ENCODE results near the gene HID1. TPM values are rescaled to one million over a fixed set of nuclear protein-coding genes. Genes with fewer than 3 reads are reported as not detected.
A peak's percentile ranks its signal among the peaks of the same experiment; 100 is the strongest.

The HID1 gene
- total and polyA plus RNA-seq, 9 of the 15 experiments (the other 6 are each of a cell fraction or from before 2014, with no cell fraction given), result 0.14 to 2.1 (median 0.54) TPM; not detected in 2

DNA sequence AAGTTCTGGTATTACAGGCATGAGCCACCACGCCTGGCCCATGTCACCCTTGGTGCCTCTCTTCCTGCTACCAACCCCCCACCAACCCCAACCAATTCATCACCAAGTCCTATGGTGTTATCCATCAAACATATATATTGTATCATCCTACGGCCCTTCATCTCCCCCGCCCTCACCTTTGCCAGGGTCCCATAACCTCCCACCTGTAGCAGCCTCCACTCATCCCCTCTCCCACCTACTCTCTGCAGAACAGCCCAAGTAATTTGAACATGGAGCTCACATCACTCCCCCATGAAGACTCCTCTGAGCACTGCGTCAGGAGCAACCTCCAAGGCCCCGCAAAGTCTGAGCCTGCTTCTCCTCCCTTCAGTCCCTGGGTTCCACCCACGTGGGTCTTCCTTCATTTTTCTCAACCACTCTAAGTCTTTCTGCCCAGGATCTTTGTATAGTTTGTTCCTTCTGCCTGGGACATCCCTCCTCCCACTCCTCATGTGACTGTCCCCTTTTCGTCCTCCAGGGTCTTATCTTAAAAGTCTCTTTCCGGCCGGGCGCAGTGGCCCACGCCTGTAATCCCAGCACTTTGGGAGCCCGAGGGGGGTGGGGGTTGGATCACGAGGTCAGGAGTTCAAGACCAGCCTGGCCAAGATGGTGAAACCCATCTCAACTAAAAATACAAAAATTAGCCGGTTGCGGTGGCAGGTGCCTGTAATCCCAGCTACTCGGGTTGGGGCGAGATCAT is 7.0 kb upstream of the HID1 start (continued):
- TF ChIP-seq, protein P1, sequence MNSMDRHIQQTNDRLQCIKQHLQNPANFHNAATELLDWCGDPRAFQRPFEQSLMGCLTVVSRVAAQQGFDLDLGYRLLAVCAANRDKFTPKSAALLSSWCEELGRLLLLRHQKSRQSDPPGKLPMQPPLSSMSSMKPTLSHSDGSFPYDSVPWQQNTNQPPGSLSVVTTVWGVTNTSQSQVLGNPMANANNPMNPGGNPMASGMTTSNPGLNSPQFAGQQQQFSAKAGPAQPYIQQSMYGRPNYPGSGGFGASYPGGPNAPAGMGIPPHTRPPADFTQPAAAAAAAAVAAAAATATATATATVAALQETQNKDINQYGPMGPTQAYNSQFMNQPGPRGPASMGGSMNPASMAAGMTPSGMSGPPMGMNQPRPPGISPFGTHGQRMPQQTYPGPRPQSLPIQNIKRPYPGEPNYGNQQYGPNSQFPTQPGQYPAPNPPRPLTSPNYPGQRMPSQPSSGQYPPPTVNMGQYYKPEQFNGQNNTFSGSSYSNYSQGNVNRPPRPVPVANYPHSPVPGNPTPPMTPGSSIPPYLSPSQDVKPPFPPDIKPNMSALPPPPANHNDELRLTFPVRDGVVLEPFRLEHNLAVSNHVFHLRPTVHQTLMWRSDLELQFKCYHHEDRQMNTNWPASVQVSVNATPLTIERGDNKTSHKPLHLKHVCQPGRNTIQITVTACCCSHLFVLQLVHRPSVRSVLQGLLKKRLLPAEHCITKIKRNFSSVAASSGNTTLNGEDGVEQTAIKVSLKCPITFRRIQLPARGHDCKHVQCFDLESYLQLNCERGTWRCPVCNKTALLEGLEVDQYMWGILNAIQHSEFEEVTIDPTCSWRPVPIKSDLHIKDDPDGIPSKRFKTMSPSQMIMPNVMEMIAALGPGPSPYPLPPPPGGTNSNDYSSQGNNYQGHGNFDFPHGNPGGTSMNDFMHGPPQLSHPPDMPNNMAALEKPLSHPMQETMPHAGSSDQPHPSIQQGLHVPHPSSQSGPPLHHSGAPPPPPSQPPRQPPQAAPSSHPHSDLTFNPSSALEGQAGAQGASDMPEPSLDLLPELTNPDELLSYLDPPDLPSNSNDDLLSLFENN (IDR thresholded peaks at IDR 0.05; ENCODE audit: low read depth in 2 of 2, low read length in 2 of 2), result no peak
- TF ChIP-seq, protein P2, sequence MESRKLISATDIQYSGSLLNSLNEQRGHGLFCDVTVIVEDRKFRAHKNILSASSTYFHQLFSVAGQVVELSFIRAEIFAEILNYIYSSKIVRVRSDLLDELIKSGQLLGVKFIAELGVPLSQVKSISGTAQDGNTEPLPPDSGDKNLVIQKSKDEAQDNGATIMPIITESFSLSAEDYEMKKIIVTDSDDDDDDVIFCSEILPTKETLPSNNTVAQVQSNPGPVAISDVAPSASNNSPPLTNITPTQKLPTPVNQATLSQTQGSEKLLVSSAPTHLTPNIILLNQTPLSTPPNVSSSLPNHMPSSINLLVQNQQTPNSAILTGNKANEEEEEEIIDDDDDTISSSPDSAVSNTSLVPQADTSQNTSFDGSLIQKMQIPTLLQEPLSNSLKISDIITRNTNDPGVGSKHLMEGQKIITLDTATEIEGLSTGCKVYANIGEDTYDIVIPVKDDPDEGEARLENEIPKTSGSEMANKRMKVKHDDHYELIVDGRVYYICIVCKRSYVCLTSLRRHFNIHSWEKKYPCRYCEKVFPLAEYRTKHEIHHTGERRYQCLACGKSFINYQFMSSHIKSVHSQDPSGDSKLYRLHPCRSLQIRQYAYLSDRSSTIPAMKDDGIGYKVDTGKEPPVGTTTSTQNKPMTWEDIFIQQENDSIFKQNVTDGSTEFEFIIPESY (CRISPR knock-in tag; IDR thresholded peaks at IDR 0.05), result no peak; the same call in 1 of the 2 replicates
- TF ChIP-seq RBM15 (IDR thresholded peaks at IDR 0.05; ENCODE audit: insufficient read depth, low read length) (no peak), HDGF (IDR thresholded peaks at IDR 0.05) (no peak), TAF9B (IDR thresholded peaks at IDR 0.05; ENCODE audit: partially characterized antibody) (no peak), HNRNPL (IDR thresholded peaks at IDR 0.05; ENCODE audit: low read depth, low read length) (no peak), NFRKB (IDR thresholded peaks at IDR 0.05; ENCODE audit: low read depth) (no peak), ZNF76 (CRISPR knock-in tag; IDR thresholded peaks at IDR 0.05; ENCODE audit: borderline replicate concordance) (no peak), MED1 (CRISPR knock-in tag; IDR thresholded peaks at IDR 0.05; ENCODE audit: borderline replicate concordance) (no peak), KLF16 (IDR thresholded peaks at IDR 0.05) (no peak), EP300 (IDR thresholded peaks at IDR 0.05; ENCODE audit: low read length) (peak; percentile 57), ARID2 (IDR thresholded peaks at IDR 0.05) (no peak), RHOXF2B (CRISPR knock-in tag; conservative IDR thresholded peaks at IDR 0.05) (no peak)
- TF ChIP-seq, protein P3, sequence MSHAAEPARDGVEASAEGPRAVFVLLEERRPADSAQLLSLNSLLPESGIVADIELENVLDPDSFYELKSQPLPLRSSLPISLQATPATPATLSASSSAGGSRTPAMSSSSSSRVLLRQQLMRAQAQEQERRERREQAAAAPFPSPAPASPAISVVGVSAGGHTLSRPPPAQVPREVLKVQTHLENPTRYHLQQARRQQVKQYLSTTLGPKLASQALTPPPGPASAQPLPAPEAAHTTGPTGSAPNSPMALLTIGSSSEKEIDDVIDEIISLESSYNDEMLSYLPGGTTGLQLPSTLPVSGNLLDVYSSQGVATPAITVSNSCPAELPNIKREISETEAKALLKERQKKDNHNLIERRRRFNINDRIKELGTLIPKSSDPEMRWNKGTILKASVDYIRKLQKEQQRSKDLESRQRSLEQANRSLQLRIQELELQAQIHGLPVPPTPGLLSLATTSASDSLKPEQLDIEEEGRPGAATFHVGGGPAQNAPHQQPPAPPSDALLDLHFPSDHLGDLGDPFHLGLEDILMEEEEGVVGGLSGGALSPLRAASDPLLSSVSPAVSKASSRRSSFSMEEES (CRISPR knock-in tag; IDR thresholded peaks at IDR 0.05), result peak; percentile 80
- TF ChIP-seq, protein P4, sequence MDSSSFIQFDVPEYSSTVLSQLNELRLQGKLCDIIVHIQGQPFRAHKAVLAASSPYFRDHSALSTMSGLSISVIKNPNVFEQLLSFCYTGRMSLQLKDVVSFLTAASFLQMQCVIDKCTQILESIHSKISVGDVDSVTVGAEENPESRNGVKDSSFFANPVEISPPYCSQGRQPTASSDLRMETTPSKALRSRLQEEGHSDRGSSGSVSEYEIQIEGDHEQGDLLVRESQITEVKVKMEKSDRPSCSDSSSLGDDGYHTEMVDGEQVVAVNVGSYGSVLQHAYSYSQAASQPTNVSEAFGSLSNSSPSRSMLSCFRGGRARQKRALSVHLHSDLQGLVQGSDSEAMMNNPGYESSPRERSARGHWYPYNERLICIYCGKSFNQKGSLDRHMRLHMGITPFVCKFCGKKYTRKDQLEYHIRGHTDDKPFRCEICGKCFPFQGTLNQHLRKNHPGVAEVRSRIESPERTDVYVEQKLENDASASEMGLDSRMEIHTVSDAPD (CRISPR knock-in tag; IDR thresholded peaks at IDR 0.05), result no peak
- TF ChIP-seq, protein P5, sequence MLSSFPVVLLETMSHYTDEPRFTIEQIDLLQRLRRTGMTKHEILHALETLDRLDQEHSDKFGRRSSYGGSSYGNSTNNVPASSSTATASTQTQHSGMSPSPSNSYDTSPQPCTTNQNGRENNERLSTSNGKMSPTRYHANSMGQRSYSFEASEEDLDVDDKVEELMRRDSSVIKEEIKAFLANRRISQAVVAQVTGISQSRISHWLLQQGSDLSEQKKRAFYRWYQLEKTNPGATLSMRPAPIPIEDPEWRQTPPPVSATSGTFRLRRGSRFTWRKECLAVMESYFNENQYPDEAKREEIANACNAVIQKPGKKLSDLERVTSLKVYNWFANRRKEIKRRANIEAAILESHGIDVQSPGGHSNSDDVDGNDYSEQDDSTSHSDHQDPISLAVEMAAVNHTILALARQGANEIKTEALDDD (IDR thresholded peaks at IDR 0.05), result no peak
- TF ChIP-seq, protein P6, sequence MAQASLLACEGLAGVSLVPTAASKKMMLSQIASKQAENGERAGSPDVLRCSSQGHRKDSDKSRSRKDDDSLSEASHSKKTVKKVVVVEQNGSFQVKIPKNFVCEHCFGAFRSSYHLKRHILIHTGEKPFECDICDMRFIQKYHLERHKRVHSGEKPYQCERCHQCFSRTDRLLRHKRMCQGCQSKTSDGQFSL (CRISPR knock-in tag; IDR thresholded peaks at IDR 0.05), result no peak
- TF ChIP-seq, protein P6 (tag; IDR thresholded peaks at IDR 0.05), result no peak; a peak in 1 of 4 replicates
